Astrocyte of the hippocampus (primary cell): ENCODE results near the gene CDH23.

Experiments
- DNase-seq: peaks from one replicate; pipeline ENCODE4 v3.0.0; 2011; ENCODE audit warnings: low read depth, low spot score

CDH23 gene

GRCh38 chr10:71369602-71370001 is 27.1 kb upstream of the CDH23 start:
- DNase-seq: no peak

DNA sequence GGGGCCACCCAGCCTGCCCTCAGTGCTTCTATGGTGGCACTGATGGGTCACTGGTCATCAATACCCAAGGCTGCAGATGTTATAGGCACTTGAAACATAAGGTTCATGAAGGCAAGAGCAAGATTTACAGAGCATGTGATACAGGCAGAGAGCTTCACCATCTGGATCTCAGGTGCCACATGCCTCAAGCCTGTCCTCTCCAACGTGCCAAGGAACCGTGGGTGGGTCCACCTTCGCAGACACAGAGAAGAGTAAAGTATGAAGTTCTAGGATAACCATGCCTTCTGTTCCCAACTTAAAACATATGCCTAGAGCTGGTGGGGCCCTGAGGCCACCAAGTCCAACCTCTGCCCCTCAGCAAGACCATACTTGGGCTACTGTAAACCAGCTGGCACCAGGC is 26.7 kb upstream of the CDH23 start:
- no peak for DNase-seq

- DNase-seq: no peak
Measured at GRCh38 chr10:71371750-71372166, 25.0 kb upstream of the CDH23 start.

DNA sequence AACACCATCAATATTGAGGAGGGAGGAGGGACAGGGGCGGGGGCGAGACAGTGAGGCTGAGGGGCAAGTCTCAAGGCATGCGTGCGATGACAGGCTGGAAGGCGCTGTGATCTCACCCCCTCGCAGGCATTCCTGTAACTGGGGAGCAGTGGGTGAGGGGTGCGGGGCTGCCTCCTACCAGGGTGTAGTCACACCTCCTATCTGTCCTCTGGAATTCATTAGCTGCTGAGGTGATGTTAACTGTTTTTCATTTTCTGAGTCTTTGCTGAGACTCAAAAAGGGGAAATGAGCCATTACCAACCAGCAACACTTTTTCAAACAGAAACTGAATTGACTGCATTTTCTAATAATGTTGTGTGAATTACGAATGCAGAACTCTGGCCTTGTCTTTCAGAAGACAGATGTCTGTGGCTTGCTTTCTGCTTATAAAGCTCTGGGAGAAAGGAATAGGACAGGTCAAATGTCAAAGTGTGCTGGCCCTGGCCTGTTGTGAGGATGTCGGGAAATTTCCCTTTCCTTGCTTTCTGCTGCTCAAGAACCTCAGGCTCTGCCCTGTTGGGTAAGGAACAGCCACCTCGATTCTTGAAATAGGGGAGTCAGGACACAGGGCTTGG is 23.7 kb upstream of the CDH23 start:
- DNase-seq: no peak

DNA sequence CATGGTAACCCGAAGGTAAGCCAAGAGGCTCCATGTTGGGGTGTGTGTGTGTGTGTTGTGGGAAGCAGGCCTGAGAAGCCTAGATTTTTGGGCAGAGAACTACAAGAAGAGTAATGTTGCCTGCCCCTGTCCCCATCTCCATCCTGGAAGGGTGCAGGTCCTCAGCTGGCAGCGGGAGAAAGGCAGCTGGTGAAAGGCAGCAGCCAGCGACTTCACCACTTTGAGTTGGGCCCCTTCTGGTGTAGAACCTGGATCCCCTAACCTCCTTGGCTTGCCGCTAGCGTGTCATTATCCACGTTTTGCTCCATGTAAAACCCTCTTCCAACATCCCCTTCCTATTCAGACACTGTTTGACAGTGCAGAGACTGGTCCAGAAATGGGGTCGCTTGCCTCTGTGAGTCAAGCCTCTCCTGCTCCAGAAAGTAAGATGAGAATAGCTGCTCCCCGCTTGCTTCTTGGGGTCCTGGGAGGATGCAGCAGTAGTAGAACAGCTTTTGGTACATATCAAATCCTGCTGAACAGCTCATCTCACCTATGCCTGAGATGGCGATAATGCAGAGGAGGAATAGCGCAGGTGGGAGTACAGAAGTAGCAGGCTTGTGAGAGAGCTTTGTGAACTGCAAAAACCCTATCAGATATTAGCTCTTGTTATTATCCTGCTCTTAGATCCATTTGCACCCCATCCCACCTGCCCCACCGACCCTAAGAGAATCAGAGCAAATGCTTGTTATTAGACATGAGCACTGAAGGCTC is 22.1 kb upstream of the CDH23 start:
- DNase-seq: no peak

DNA sequence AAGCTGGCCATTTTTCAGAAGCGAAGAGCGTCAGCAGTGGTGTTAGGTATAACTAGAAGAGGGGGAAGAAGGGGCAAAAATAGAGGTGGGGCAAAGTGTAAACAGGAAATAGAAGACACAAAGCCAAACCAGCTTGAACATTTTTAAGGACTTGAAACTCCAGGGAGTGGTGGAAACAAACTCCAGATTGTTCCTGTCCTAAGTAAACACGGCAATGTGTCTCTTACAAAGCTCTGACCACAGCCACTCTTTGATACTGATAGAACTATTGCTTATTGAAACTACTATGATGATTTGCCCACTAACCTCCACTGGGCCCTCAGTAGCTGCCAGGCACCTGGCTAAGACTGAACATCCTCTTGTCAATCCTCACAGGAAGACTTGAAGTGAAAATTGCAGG is 20.8 kb upstream of the CDH23 start:
- DNase-seq: no peak

- no peak for DNase-seq
Measured at GRCh38 chr10:71378336-71379117, 18.2 kb upstream of the CDH23 start.

DNA sequence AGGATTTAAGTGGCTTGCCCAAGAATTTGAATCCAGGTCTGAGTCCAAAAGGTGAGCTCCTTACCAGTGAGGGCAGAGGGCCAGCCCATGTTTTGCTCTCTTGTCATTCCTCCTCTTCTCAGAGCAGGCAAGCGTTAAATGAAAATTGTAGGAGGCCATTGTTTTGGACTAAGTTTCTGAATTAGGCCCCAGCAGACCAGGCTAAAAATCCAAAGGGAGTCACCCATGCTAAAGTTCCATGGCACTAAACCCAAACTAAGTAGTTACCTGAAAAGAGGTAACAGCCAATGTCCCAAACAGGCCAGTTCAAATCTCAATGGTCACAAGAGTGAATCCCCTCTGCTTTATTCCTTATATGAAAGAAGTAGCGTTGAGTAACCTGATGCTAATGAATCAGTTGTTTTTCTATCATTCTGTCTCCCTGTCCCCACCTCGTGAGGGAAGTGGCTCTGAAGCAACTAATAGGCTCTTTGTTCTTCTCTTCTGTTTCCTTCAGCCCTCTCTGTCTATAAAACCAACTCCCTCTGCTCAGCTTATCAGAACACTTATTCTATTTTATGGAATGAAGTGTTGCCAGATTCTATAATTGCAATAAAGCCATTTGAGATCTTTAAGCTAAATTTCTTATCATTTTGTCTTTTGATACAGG is 17.5 kb upstream of the CDH23 start:
- DNase-seq: no peak

DNA sequence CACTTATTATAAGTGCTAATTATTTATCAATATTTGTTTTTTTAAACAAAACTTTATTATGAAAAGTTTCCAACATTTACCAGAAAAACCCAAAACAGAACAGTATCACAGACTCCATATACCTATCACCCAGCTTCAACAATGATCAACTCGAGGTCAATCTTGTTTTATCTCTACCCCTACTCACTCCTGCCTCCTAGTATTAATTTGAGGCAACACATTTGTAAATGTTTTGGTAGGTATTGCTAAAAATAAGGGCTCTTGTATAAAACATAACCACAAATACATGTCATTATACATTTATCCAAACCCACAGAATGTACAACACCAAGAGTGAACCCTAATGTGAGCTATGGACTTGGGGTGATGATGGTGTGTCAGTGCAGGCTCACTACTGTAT is 15.9 kb upstream of the CDH23 start:
- no peak for DNase-seq

GRCh38 chr10:71381611-71382010 is 15.1 kb upstream of the CDH23 start:
- no peak for DNase-seq

DNA sequence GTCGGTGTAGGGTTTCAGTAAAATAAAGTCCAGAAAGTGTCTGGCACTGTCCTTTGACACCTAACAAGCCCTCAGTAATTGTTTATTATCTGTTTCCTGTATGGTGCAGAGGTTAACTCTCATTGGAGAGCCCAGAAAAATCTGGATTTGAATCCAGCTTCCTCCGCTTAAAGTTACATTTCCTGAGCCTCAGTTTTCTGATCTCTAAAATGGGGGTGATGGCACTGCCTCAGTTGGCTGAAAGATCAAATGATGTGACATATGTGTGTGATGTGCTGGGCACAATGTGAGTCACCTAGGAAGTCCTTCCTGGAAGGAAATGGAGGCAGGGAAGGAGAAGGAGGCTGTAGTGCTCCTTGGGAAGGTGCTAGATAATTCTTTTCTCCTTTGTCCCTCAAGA is 14.7 kb upstream of the CDH23 start:
- DNase-seq: no peak

DNA sequence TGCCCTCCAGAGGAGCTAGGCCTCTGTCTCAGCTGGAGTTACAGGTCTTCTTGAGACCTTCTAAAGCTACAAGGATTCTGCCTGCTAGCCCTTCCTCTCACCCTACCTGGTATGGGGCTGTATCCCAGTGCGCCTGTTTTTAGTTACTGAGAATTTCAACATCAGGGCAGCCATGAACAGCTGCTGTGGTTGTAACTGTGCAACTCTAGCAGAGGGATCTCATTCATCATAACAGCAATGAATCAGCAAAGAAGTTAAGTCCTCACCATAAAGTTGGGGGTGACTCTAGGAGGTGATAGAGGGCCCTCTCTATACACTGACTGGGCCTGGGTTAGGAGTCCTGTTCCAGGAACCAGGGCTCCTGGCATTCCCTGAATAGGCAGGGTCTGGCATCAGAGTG is 14.0 kb upstream of the CDH23 start:
- DNase-seq: no peak

DNA sequence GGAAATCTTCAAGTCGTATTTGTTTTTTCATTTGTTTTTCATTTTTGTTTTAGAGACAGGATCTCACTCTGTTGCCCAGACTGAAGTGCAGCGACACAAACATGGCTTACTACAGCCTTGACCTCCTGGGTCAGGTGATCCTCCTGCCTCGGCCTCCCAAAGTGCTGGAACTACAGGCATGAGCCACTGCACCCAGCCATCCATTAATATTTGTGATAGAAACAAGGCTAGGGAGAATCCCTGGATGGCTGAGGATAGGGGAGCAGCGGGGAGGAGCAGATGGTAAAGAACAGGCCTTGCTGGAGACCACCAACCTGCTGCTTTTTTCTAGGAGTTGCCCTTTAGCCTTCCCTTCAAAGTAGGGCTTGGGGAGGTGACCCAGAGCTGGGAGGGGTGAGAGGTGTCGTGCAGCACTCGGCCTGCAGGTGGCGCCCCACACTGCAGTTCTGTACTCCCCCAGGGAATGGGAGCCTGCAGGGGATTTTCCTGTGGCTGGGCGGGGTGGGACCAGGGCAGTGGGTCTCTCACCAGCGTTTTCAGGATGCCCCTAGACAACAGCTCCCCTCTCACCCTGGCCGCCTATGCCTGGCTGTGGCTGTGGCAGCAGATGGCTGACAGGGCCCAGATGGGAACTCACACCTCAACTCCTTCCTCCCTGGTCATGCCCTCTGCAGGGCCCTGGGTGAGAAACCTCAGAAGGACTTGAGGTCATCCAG is 12.6 kb upstream of the CDH23 start:
- peak; percentile 74 for DNase-seq

- no peak for DNase-seq
Measured at GRCh38 chr10:71388171-71388570, 8.5 kb upstream of the CDH23 start.

GRCh38 chr10:71388583-71389310 is 8.0 kb upstream of the CDH23 start:
- no peak for DNase-seq

- DNase-seq: no peak
Measured at GRCh38 chr10:71389768-71390460, 6.8 kb upstream of the CDH23 start.

GRCh38 chr10:71390461-71390835 is 6.3 kb upstream of the CDH23 start:
- DNase-seq: no peak

DNA sequence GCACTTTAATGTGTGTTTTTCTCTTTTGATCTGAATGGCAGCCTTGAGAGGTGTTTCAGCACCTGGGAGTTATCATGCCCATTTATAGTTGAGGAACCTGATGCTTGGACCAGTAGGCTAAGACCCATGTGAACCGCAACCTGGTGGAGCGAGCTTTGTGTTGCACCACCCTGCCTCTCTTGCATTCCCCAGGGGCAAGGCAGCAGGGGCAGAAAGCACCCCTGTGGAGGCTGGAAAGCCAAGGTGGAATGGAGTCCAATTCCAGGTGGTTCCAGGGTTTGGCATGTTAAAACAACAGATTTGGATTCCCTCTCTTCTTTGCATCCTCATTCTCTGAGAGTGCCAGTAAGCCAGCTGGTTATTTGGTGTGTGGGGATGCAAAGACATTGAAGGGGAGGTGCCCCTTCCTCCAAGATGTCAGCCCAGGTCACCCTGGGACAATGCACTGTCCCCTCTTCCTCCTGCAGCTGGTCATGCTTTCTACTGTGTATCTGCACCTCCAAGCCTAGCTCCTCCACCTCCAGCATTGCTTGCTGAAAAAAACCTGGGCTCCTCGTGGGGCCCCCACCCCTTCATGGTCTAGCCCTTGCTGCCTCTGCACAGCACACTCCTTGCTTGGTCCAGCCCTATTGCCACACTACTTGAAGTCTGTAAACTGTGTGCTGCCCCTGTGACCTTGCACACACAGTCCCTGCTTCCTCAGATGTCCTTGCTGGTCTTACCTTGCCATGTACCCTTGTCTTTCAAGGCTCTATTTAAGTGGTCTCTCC is 5.6 kb upstream of the CDH23 start:
- no peak for DNase-seq

DNA sequence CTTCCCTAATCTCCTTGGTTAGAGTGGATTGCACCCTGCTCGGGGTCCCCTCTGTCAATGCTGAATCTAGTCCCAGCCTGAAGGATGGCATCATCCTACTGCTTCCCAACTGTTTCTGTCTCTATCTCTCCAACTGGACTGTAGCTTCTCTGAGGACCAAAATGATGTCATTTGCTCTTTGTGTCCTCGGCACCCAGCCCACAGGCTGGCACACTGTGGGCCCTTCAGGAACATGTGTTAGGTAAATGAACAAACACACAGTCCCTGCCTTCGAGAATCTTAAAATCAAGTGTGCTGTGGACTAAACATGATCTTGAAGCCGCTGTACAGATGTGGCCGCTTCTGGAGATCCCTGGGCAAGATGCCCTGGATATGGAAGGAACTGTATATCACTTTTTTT is 5.0 kb upstream of the CDH23 start:
- DNase-seq: no peak

DNA sequence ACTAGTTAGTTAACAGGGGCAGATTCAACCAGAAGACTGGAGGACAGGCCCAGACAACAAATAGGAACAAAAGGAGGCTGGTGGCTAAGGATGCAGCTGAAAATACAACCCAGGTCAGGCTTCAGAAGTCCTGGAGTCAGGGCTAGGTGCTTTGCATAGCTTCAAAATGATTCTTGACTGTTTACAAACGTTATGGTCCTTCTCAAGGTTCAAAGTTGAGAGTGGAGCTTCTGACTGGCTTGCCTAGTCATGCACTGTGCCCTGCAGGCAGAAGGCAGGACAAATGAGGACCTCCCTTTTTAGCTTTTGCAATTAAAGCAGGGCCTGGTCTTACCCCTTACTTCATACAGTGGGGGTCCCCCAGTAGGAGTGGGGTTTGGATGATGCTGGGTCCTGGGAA is 4.4 kb upstream of the CDH23 start:
- DNase-seq: no peak
